Kidney (tissue), 14 donors: ENCODE data around the gene ERC2. TPM values are rescaled to one million over a fixed set of nuclear protein-coding genes. Genes with fewer than 3 reads are reported as not detected.

Experiments
- DNase-seq, 5 donors: peaks; one replicate each; pipeline ENCODE4 v3.0.0-alpha.2; 2013 to 2020
- FAIRE-seq: peaks from 2 replicates; lab custom pipeline; 2012; peaks lifted over from hg19 to GRCh38; lab: Jason Lieb, UNC
- H3K27ac ChIP-seq, 2 donors: one replicate each; pipeline ENCODE4 v1.7.0; 2013; ENCODE audit warnings: low read depth in 2 of 2, low read length in 2 of 2, inconsistent platforms in 1 of 2
- H3K27me3 ChIP-seq: one replicate; pipeline ENCODE4 v1.7.1; 2013; ENCODE audit warnings: low read length, inconsistent platforms; ENCODE audit not compliant: control insufficient read depth, insufficient read depth
- H3K36me3 ChIP-seq, 3 donors: one replicate each; pipeline versions ENCODE4 v1.7.0 to v1.7.1; 2013; ENCODE audit warnings: low read length in 3 of 3, control low read depth in 1 of 3, inconsistent platforms in 1 of 3; ENCODE audit not compliant: insufficient read depth in 3 of 3, control insufficient read depth in 2 of 3
- H3K4me1 ChIP-seq, 3 donors: one replicate each; pipeline versions ENCODE4 v1.7.0 to v1.7.1; 2013; ENCODE audit warnings: low read length in 3 of 3, inconsistent platforms in 1 of 3, low read depth in 1 of 3; ENCODE audit not compliant: control insufficient read depth in 2 of 3, insufficient read depth in 2 of 3
- H3K4me3 ChIP-seq, 3 donors: one replicate each; pipeline versions ENCODE4 v1.7.0 to v1.8.1; 2013; ENCODE audit warnings: low read length in 3 of 3, control low read depth in 1 of 3, inconsistent platforms in 1 of 3
- H3K9ac ChIP-seq, 3 donors: one replicate each; pipeline versions ENCODE4 v1.7.0 to v1.7.1; 2013; ENCODE audit warnings: low read length in 3 of 3, control low read depth in 1 of 3, inconsistent platforms in 1 of 3
- H3K9me3 ChIP-seq, 3 donors: one replicate each; pipeline versions ENCODE4 v1.7.0 to v1.7.1; 2013; ENCODE audit warnings: low read length in 3 of 3, control low read depth in 1 of 3, inconsistent platforms in 1 of 3; ENCODE audit not compliant: control insufficient read depth in 2 of 3, insufficient read depth in 1 of 3
- CTCF ChIP-seq: IDR thresholded peaks from 3 replicates; pipeline ENCODE4 v1.5.1; 2012; ENCODE audit warnings: mild to moderate bottlenecking, moderate library complexity, borderline replicate concordance; ENCODE audit not compliant: insufficient read depth; ENCODE audit errors: extremely low read depth
- intact Hi-C: fragments of 100-400 bp; cut with DNase I; formaldehyde crosslinking; loops from one replicate; pipeline ENCODE4 v1.11.1; 2022
- polyA plus RNA-seq: library from polyadenylated mRNA; stranded (reverse); fragments of 350-450 nt; fragmentation: Illumina TruSeq; extraction: RNeasy Lipid Tissue Mini Kit (QIAGEN cat#74804); gene quantifications from one replicate; pipeline ENCODE4 v1.2.3, GENCODE V29; 2014; ENCODE audit warnings: low read depth, low replicate concordance; ENCODE audit not compliant: insufficient read depth
- total RNA-seq: library from RNA; stranded (reverse); fragmentation: NEBNext Ultra II Directional; extraction: Animal tissue kit (Norgen Biotek cat#: 25700); gene quantifications from one replicate; pipeline ENCODE4 v1.2.1, GENCODE V29; 2021
- donor health status: control.
- donor health status: control.
- donor health status: control.
- donor health status: control.
- donor health status: control.
- donor health status: DM: yes; HTN: yes; CAD: no.
- donor health status: Normal renal cell carcinoma (clear cell type).

Gene ERC2
- total and polyA plus RNA-seq, 2 donors from 2014 or later, result 0.92 to 3.8 TPM

DNA sequence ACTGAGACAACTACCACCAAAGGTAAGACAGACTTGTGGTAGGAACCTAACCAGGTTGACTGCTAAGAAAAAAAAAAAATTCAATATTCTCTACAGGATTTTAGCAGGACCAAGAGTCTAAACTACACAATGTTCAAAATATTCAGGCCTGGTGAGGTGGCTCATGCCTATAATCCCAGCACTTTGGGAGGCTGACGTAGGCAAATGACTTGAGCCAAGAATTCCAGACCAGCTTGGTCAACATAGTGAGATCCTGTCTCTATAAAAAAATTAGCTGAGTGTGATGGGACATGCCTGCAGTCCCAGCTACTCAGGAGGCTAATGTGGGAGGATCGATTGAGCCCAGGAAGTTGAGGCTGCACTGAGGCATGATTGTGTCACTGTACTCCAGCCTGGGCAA lies 639.6 kb downstream of the ERC2 start:
- FAIRE-seq (no peak), DNase-seq (no peak)
- Histone ChIP-seq H3K4me3 (no peak overlapping the region), H3K9ac (no peak overlapping the region), H3K9me3 (no peaks in the 10 kb centered on the region), H3K27ac (no peak overlapping the region), H3K36me3 (no peaks in the 10 kb centered on the region), H3K27me3 (no peaks in the 10 kb centered on the region), H3K4me1 (no peaks in the 10 kb centered on the region)
- intact Hi-C loops, result no loop called here
- no peak for TF ChIP-seq CTCF

GRCh38 chr3:55827786-55828185 lies 640.5 kb downstream of the ERC2 start:
- Histone ChIP-seq H3K9me3 (no peaks in the 10 kb centered on the region), H3K36me3 (no peaks in the 10 kb centered on the region)
- no peak for TF ChIP-seq CTCF

GRCh38 chr3:55826731-55827496 lies 641.4 kb downstream of the ERC2 start:
- no peaks in the 10 kb centered on the region for H3K36me3 ChIP-seq
- FAIRE-seq (no peak), DNase-seq (no peak)
- H3K27me3 ChIP-seq, result no peaks in the 10 kb centered on the region
- H3K27ac ChIP-seq, result no peak overlapping the region
- H3K9me3 ChIP-seq, result no peaks in the 10 kb centered on the region
- H3K4me3 ChIP-seq, result no peak overlapping the region
- no peak overlapping the region for H3K9ac ChIP-seq
- TF ChIP-seq CTCF, result no peak
- intact Hi-C loops, result no loop called here
- no peaks in the 10 kb centered on the region for H3K4me1 ChIP-seq

More at GRCh38 chr3:55827786-55828185, 640.5 kb downstream of the ERC2 start:
- Histone ChIP-seq H3K9ac (no peak overlapping the region), H3K27ac (no peak overlapping the region), H3K27me3 (no peaks in the 10 kb centered on the region), H3K4me3 (no peak overlapping the region), H3K4me1 (no peaks in the 10 kb centered on the region)
- peak in 2 of 5 donors; percentile 11 to 62 for DNase-seq
- intact Hi-C loops, result no loop called here
- no peak for FAIRE-seq
